Ovary (tissue), 9 donors: Measurements from ENCODE around the gene ZNF792. TPM values are rescaled to one million over a fixed set of nuclear protein-coding genes. Genes with fewer than 3 reads are reported as not detected.
"Not testable (repeated sequence)": the region's sequence is repeated elsewhere in the genome, so short reads cannot be mapped to it uniquely, and the experiment has no call there.

Experiments used
- DNase-seq, 5 donors: peaks; one replicate each; pipeline ENCODE4 v3.0.0-alpha.2; 2019 to 2020
- H3K27ac ChIP-seq, 2 donors: fragments of 200-600 bp; one replicate each; pipeline versions ENCODE4 v1.5.1 to v1.8.0; 2019 to 2022
- H3K27me3 ChIP-seq: fragments of 200-600 bp; one replicate; pipeline ENCODE4 v1.8.0; 2022
- H3K36me3 ChIP-seq: fragments of 200-600 bp; sonication (generic); one replicate; pipeline ENCODE4 v1.5.1; 2019
- H3K4me1 ChIP-seq: one replicate; pipeline ENCODE4 v1.8.1; 2013; ENCODE audit warnings: mild to moderate bottlenecking, moderate library complexity; ENCODE audit not compliant: insufficient read depth
- H3K4me3 ChIP-seq: fragments of 200-600 bp; sonication (generic); one replicate; pipeline ENCODE4 v1.5.1; 2017
- H3K9me3 ChIP-seq, 2 donors: fragments of 200-600 bp in 1 of 2; sonication (generic) in 1 of 2; one replicate each; pipeline versions ENCODE4 v1.5.1 to v1.8.1; 2013 to 2019; ENCODE audit warnings: mild to moderate bottlenecking in 1 of 2, moderate library complexity in 1 of 2
- CTCF ChIP-seq, 3 donors: fragments of 450-650 bp in 2 of 3; fragments of 200-600 bp in 1 of 3; IDR thresholded peaks; one replicate each; pipeline versions ENCODE4 v1.5.1 to v1.8.0; 2016 to 2022; ENCODE audit warnings: antibody characterized with exemption in 3 of 3, mild to moderate bottlenecking in 1 of 3
- EP300 ChIP-seq: sonication (generic); formaldehyde crosslinking; IDR thresholded peaks from one replicate; pipeline ENCODE4 v1.6.1; 2017; ENCODE audit warnings: antibody characterized with exemption
- POLR2A ChIP-seq: fragments of 450-650 bp; IDR thresholded peaks from one replicate; pipeline ENCODE4 v1.6.1; 2017; ENCODE audit warnings: antibody characterized with exemption, mild to moderate bottlenecking, moderate library complexity
- WGBS, 3 donors: extraction: QIAGEN DNeasy Blood & Tissue Kit in 1 of 3; methylation state at CpG; one replicate each; pipeline versions ENCODE4 v1.1.5 to v1.1.7; 2013 to 2017; 5-methylcytosine and 5-hydroxymethylcytosine counted together
- intact Hi-C, 4 donors: fragments of 100-400 bp; cut with DNase I; formaldehyde crosslinking; loops; one replicate each; pipeline versions ENCODE4 v1.11.0 to v1.15.1; 2022 to 2023
- polyA plus RNA-seq, 2 donors: library from polyadenylated mRNA; stranded (reverse); fragments of 200-250 nt in 1 of 2; fragments of 350-450 nt in 1 of 2; fragmentation: Illumina TruSeq in 1 of 2; extraction: RNeasy Lipid Tissue Mini Kit (QIAGEN cat#74804) in 1 of 2; gene quantifications; one replicate each; pipeline ENCODE4 v1.2.3, GENCODE V29; 2013 to 2014
- total RNA-seq, 7 donors: library from RNA; depleted of rRNA in 2 of 7; stranded (reverse); fragments of >200 nt in 2 of 7; fragmentation: NEBNext Ultra II Directional in 3 of 7; extraction: Animal tissue kit (Norgen Biotek cat#: 25700) in 3 of 7; gene quantifications; one replicate each; pipeline versions ENCODE4 v1.1.0 to v1.2.4, GENCODE V29; 2016 to 2023
- donor health status: DM: no; HTN: no; CAD: no; lungs with moderate emphysema.
- donor health status: DM: no; HTN: no; CAD: no.
- donor health status: Bipolar disorder and iron deficiency.
- donor health status: DM: yes; HTN: yes; CAD: no.
- donor health status: DM: no; HTN: no; CAD: no.
- donor health status: DM: yes; HTN: yes; CAD: no.

Gene ZNF792
- total and polyA plus RNA-seq, 9 donors, result 2.6 to 5.4 (median 4.5) TPM

GRCh38 chr19:34969721-34970120 lies 5.7 kb upstream of the ZNF792 start:
- no peak for TF ChIP-seq POLR2A
- no peak for TF ChIP-seq EP300
- TF ChIP-seq CTCF (IDR thresholded peaks at IDR 0.05), result no peak
- WGBS, 3 donors, result 87 to 91% (median 88%) methylated on average over 6 of the region's 6 CpGs
- intact Hi-C loops, result loop anchor here (5.0 to 10.0 kb wide), 3 partner anchors 43 to 125 kb away; no protein-coding TSS in a partner anchor
- Histone ChIP-seq H3K27me3 (no peaks in the 10 kb centered on the region), H3K9me3 (no peaks in the 10 kb centered on the region), H3K4me3 (no peak overlapping the region), H3K27ac (no peak overlapping the region), H3K4me1 (no peaks in the 10 kb centered on the region), H3K36me3 (no peaks in the 10 kb centered on the region)
- no peak for DNase-seq

- WGBS, 3 donors, result 75 to 84% (median 77%) methylated on average over 6 of the region's 6 CpGs
- peaks cover 6% of the 10 kb centered on the region for H3K4me1 ChIP-seq
- H3K27ac ChIP-seq, result no peak overlapping the region
- TF ChIP-seq CTCF (IDR thresholded peaks at IDR 0.05), result no peak
- TF ChIP-seq EP300, result no peak
- TF ChIP-seq POLR2A, result no peak
- intact Hi-C loops, result no loop called here
- no peaks in the 10 kb centered on the region for H3K27me3 ChIP-seq
- no peak overlapping the region for H3K4me3 ChIP-seq
- no peaks in the 10 kb centered on the region for H3K9me3 ChIP-seq
- DNase-seq, result no peak
- H3K36me3 ChIP-seq, result no peaks in the 10 kb centered on the region
These were observed 3.5 kb upstream of the ZNF792 start for GRCh38 chr19:34967551-34967950.

GRCh38 chr19:34965505-34965904 lies 1.5 kb upstream of the ZNF792 start:
- intact Hi-C loops, H3K27me3 ChIP-seq, H3K4me3 ChIP-seq, H3K9me3 ChIP-seq, H3K27ac ChIP-seq, DNase-seq, H3K36me3 ChIP-seq, H3K4me1 ChIP-seq: not testable (repeated sequence)
- 77 to 80% (median 78%) methylated on average over 5 of the region's 5 CpGs for WGBS, 3 donors

GRCh38 chr19:34964598-34964997 lies 569 bp upstream of the ZNF792 start:
- TF ChIP-seq EP300 (no peak), CTCF (IDR thresholded peaks at IDR 0.05) (no peak), POLR2A (no peak)
- peaks cover 6% of the 10 kb centered on the region for H3K4me1 ChIP-seq
- DNase-seq, result no peak
- peaks cover 2% of the 10 kb centered on the region for H3K36me3 ChIP-seq
- intact Hi-C loops, result no loop called here
- no peaks in the 10 kb centered on the region for H3K27me3 ChIP-seq
- no peak overlapping the region for H3K4me3 ChIP-seq
- H3K27ac ChIP-seq, result no peak overlapping the region
- WGBS, 3 donors, result 50 to 51% (median 51%) methylated on average over 6 of the region's 6 CpGs
- peaks cover 0 to 9% of the 10 kb centered on the region in 2 donors for H3K9me3 ChIP-seq

GRCh38 chr19:34962687-34963572 lies 1.1 kb downstream of the ZNF792 start:
- Histone ChIP-seq H3K36me3 (peaks cover 13% of the 10 kb centered on the region), H3K4me1 (peaks cover 6% of the 10 kb centered on the region), H3K27ac (no peak overlapping the region), H3K9me3 (peaks cover 6 to 26% of the 10 kb centered on the region in 2 donors), H3K4me3 (peak overlapping the region; percentile 86), H3K27me3 (no peaks in the 10 kb centered on the region)
- 42 to 43% (median 42%) methylated on average over 14 of the region's 14 CpGs for WGBS, 3 donors
- DNase-seq, result no peak
- intact Hi-C loops, result no loop called here
- TF ChIP-seq EP300 (no peak), POLR2A (no peak), CTCF (IDR thresholded peaks at IDR 0.05) (no peak)
